NCI-H748 (cell line): Measurements from ENCODE around the gene TMEM117.
"Not testable (repeated sequence)": the region's sequence is repeated elsewhere in the genome, so short reads cannot be mapped to it uniquely, and the experiment has no call there.

Experiments
- DNase-seq: peaks from one replicate; lab custom pipeline; 2025; ENCODE audit not compliant: unreplicated experiment; lab: John Stamatoyannopoulos, UW

Gene TMEM117

DNA sequence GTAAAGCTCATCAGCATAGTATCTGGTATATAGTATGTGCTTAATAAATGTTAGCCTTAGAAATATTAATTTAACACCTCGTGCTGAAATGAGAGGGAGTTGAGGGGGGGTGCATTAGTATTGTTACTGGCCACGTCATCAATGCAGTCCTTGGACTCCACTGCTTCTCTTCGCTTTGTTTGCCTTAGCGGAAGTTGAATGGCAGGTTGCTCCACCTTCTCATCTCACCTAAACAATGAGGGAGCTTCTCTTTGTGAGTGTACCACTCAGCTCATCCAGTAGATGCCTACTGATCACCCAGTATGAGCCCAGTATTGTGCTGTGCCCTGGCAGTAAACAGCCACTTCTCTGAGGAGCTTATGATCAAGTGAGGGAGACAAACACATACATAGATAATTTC is 4.5 kb downstream of the TMEM117 start:
- peak; percentile 40 for DNase-seq

- DNase-seq, result no peak
Measured at GRCh38 chr12:43841253-43841652, 5.4 kb downstream of the TMEM117 start.

DNA sequence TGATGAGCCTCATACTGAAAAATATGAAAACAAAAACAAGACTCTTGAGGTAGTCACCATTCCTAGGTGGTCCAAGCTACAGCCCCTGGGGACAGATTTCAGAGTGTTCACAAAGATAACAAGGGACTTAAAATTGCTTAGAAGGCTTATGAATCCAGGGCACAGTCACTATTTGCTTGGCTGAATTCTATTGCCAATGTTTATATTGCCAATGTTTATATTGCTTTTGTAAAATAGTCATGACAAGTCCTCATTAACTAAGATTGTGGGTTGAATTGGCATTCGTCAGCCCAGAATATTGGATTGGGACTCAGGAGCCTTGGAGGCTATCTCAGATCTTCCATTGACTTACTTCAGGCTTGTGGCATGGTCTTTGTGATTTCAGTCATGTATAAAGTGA is 6.4 kb downstream of the TMEM117 start:
- DNase-seq, result no peak

DNA sequence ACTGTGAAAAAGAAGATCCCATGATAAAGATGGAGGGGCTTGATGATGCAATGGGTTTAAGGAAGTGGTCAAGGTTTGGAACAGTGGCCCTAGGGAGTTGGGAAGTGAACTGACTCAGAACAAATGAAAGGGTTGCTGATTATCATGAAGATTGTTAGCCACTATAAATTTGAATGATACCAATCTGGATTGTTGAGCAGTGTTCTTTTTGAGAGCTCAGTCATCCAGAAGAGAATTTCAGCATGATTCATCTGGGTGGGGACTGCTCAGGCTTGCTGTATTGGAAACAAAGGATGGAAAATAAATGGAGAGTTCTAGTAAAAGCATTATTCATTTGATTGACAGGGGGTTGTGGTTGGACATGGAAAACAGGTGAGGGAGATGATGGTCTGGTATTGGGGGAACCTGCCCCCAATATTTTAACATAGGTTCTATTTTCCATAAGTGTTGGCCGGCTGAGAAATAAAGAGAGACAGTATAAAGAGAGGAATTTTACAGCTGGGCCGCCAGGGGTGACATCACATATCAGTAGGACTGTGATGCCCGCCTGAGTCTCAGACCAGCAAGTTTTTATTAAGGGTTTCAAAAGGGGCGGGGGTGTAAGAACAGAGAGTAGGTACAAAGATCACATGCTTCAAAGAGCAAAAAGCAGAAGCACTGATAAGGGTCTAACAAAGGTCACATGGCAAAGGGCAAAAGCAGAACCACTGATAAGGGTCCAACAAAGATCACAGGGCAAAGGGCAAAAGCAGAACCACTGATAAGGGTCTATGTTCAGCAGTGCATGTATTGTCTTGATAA is 11.7 kb downstream of the TMEM117 start:
- DNase-seq, result not testable (repeated sequence)

DNA sequence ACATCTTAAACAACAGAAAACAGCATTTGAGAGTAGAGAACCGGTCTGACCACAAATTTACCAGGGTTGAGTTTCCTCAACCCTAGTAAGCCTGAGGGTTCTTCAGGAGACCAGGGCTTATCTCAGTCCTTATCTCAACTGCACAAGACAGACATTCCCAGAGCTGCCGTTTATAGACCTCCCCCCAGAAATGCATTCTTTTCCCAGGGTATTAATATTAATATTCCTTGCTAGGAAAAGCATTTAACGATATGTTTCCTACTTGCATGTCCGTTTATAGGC is 12.3 kb downstream of the TMEM117 start:
- DNase-seq, result no peak

- no peak for DNase-seq
Measured at GRCh38 chr12:43848786-43849185, 12.9 kb downstream of the TMEM117 start.

GRCh38 chr12:43852744-43853143 is 16.9 kb downstream of the TMEM117 start:
- DNase-seq, result no peak

DNA sequence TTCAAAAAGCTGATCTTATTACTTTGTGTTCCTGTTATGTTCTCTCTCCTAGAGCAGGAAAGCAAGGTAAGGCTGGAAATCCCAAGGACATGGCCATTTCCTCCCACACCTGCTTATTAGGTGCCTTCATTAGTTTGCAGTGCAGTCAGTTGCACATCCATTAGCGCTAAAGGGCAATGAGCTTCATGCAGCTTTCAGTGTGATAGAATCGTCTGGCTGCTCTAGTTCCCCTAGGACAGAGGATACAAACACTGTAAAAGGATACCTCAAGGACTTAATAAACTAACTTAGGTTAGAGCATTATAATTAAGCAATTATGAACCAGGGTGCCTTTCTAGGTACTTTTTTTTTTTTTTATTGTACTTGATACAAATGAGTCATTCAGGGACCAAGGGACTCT is 21.1 kb downstream of the TMEM117 start:
- DNase-seq, result peak; percentile 11

DNA sequence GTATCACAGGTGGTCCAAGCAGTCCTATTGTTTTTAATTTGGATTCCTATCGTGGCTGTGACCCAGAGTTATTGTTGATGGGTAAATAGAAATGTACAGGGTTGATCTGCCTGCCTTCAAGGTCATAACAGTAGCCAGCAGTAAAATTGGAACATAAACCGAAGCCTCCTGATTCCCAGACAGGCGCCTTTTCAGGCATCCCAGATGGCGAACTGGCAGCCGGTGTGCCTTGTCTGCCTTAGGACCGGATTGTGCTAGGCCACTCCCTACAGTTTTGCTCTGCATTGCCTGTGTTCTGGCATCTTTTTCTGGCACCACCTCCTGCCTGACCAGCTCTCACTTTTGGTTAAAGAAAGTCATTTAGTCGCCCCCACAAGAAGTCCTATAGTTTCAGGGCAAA is 22.2 kb downstream of the TMEM117 start:
- DNase-seq, result no peak

- DNase-seq, result no peak
Measured at GRCh38 chr12:43858991-43859390, 23.1 kb downstream of the TMEM117 start.

DNA sequence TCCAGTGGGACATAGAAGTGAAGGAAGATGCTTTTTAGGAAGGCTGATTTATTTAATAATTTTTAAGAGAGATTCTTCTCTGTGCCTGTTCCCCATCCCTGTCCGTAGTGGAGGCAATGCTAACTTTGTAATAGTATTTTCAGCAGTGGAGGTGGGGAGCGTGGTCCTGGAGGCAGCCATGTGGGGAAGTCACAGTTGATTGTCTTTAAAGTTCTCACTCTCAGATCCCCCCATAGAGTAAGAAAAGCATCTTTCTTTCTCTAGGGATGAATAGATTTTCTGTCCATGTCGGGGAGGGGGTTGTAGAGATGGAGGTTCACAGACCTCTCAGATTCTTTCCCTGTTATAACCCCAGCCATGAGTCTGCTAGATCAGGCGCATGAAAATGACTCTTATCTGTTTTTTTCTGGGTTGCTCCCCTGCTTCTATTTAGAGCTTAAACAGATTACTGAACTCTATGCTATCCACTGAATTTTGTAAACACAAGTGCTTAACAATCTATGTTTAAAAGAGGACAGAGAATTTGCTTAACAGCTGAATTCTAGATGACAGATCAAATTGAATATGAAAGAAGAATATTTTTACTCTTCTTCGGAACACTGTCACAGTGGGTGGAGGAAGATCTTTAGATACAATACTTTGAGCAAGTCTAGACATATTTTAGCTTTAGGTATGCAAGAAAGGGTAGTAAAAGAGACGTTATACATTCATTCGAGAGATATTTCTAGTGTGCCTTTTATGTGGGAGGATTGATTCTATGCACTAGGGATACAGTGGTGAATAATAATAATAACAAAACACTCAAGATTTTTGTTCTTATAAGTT is 25.3 kb downstream of the TMEM117 start:
- no peak for DNase-seq

DNA sequence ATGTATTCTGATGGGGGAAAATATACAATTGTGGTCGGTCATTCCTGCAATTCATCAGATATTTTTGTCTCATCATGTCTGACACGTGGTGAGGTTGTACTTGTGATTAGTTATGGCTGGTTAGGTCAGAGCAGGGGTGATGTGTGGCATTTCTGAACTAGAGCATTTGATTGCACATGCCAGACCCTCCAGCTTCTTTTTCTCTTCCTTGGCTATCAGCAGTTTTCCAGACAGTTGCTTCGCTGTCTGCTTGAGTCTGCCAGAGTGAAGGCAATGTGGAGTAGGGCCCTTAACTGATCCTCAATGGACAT is 25.9 kb downstream of the TMEM117 start:
- DNase-seq, result no peak

GRCh38 chr12:43863770-43864366 is 28.0 kb downstream of the TMEM117 start:
- no peak for DNase-seq

DNA sequence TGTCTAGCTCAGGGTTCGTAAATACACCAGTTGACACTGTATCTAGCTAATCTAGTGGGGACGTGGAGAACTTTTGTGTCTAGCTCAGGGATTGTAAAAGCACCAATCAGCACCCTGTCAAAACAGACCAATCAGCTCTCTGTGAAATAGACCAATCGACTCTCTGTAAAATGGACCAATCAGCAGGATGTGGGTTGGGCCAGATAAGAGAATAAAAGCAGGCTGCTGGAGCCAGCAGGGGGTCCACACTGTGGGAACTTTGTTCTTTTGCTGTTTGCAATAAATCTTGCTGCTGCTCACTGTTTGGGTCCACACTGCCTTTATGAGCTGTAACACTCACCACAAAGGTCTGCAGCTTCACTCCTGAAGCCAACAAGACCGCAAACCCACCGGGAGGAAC is 28.7 kb downstream of the TMEM117 start:
- DNase-seq, result not testable (repeated sequence)

- no peak for DNase-seq
Measured at GRCh38 chr12:43869184-43869583, 33.3 kb downstream of the TMEM117 start.

DNA sequence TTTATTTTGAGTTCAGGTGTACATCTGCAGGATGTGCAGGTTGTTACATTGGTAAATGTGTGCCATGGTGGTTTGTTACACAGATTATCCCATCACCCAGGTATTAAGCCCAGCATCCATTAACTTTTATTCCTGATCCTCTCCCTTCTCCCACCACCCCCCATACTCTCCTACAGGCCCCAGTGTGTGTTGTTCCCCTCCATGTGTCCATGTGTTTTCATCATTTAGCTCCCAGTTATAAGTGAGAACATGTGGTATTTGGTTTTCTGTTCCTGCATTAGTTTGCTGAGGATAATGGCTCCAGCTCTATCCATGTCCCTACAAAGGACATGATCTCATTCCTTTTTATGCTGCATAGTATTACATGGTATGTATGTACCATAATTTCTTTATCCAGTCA is 33.9 kb downstream of the TMEM117 start:
- DNase-seq, result not testable (repeated sequence)

- not testable (repeated sequence) for DNase-seq
Measured at GRCh38 chr12:43871258-43871657, 35.4 kb downstream of the TMEM117 start.

GRCh38 chr12:43872396-43872795 is 36.5 kb downstream of the TMEM117 start:
- no peak for DNase-seq

DNA sequence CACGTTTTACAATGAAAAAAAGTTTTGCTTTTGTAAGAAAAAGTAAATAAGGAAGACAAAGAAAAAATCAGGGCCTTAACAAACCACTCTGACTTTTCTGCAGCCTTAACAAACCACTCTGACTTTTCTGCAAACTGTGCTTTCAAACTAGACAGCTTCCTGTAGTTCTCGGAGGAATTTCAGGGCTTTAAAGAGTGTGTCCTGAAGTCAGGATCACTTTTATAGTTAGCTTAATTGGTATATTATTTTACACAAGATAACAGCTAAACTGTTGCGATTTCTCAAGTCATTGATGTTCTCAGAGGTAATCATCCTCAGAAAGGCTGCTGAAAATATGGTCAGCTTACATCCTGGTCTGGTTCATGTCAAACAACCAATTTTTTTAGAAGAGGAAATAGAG is 42.2 kb downstream of the TMEM117 start:
- DNase-seq, result no peak

DNA sequence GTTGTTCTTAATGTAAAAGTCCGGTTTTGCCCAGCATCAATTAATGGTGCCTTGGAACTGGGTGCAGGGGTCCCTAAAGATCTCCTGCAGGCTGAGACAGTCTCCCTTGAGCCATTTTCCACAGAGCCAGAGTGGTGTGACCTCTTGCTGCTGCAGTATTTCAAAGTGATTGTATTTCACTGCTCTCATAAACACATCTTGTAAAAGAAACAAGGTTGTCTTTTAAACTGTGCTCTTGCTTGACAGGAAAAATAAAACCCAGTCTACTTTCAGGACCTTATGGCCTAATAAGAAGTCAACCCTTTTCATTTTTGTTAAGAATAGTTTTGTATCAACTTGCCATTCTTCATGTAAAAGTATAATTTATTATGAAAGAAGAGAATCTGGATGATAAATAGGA is 44.7 kb downstream of the TMEM117 start:
- no peak for DNase-seq

- DNase-seq, result peak; percentile 46
Measured at GRCh38 chr12:43882578-43883178, 46.8 kb downstream of the TMEM117 start.

- DNase-seq, result no peak
Measured at GRCh38 chr12:43883311-43883710, 47.4 kb downstream of the TMEM117 start.
